ENCODE results near the gene RNF144B. TPM values are rescaled to one million over a fixed set of nuclear protein-coding genes. Genes with fewer than 3 reads are reported as not detected.

The RNF144B gene
- total and polyA plus RNA-seq, 9 of the 15 experiments (the other 6 are each of a cell fraction or from before 2014, with no cell fraction given) = 0.01 TPM; not detected in 8

GRCh38 chr6:18446771-18447170 is 59.6 kb downstream of the RNF144B start (continued):
- TF ChIP-seq E2F1 (CRISPR knock-in tag; IDR thresholded peaks at IDR 0.05) = no peak
- no peak for TF ChIP-seq JUNB (CRISPR knock-in tag; conservative IDR thresholded peaks at IDR 0.05)
- no peak for TF ChIP-seq PTTG1 (tag; IDR thresholded peaks at IDR 0.05; ENCODE audit: low read depth)

GRCh38 chr6:18447552-18447951 is 60.4 kb downstream of the RNF144B start:
- WGBS (ENCODE audit: insufficient coverage, low coverage, missing lambda C conversion rate) = 0% methylated on average over 2 of the region's 2 CpGs
- no TSS peak for BruUV-seq (replicated peaks)
- ATAC-seq = no peak

More at GRCh38 chr6:18447552-18447951, 60.4 kb downstream of the RNF144B start:
- H3K27me3 ChIP-seq (ENCODE audit: control insufficient read depth in 2 of 2, insufficient read depth in 2 of 2, low read length in 2 of 2) = no peaks in the 10 kb centered on the region
- DNase-seq (ENCODE audit: extremely low read depth in 1 of 4, low spot score in 3 of 4) (no peak), FAIRE-seq (no peak)
- no peak overlapping the region for H3K27ac ChIP-seq (ENCODE audit: extremely low read depth, low read depth, low read length)
- no peaks in the 10 kb centered on the region for H3K4me1 ChIP-seq (replicated peaks in 1 of 2; ENCODE audit: control insufficient read depth in 2 of 2, insufficient read depth in 2 of 2, low read length in 2 of 2)
- H4K20me1 ChIP-seq (replicated peaks; ENCODE audit: control insufficient read depth, insufficient read depth, low read length) = no peaks in the 10 kb centered on the region
- no peak overlapping the region for H3K4me3 ChIP-seq
- CTCF ChIA-PET (ENCODE audit: low intra/inter-chr PET ratio) = no interaction called here
- no peak overlapping the region for H3K4me2 ChIP-seq (ENCODE audit: insufficient read depth, low read length)
- no peaks in the 10 kb centered on the region for H3K9me3 ChIP-seq (replicated peaks; ENCODE audit: control insufficient read depth, insufficient read depth, low read depth, low read length)
- H3K36me3 ChIP-seq (ENCODE audit: control insufficient read depth, insufficient read depth, low read length) = no peaks in the 10 kb centered on the region
- POLR2A ChIA-PET = interaction anchor here (0.5 to 0.8 kb wide), 2 partner anchors 174 to 933 kb away, joined by 3 read pairs; no protein-coding TSS in a partner anchor
- in situ Hi-C loops (cut with MboI) (no loop called here), intact Hi-C loops (cut with micrococcal nuclease) (no loop called here)
- no peak overlapping the region for H3K9ac ChIP-seq (ENCODE audit: insufficient read depth in 1 of 2, low read depth in 2 of 2, low read length in 2 of 2)
- no peak for TF ChIP-seq EP300 (IDR thresholded peaks at IDR 0.05; ENCODE audit: low read length)
- no peak for TF ChIP-seq ARID4B (CRISPR knock-in tag; IDR thresholded peaks at IDR 0.05)
- TF ChIP-seq ZNF589 (CRISPR knock-in tag; IDR thresholded peaks at IDR 0.05; ENCODE audit: low read depth) = no peak
- TF ChIP-seq CHCHD3 (CRISPR knock-in tag; IDR thresholded peaks at IDR 0.05) = no peak
- no peak for TF ChIP-seq HDAC2 (IDR thresholded peaks at IDR 0.05)
- H2AFZ ChIP-seq (ENCODE audit: low read depth, low read length) = no peak overlapping the region
- H3K9me1 ChIP-seq (ENCODE audit: control insufficient read depth, insufficient read depth, low read length) = no peaks in the 10 kb centered on the region
- no peaks in the 10 kb centered on the region for H3K79me2 ChIP-seq (ENCODE audit: control insufficient read depth, insufficient read depth, low read length)

Data from K562 (cell line).